ENCODE measurements around the gene SPATS2. TPM values are rescaled to one million over a fixed set of nuclear protein-coding genes. Genes with fewer than 3 reads are reported as not detected.

Gene SPATS2
- total and polyA plus RNA-seq, 2 donors (not counting 1 experiment from before 2014, with no cell fraction given) = 11.3 to 21.5 TPM

DNA sequence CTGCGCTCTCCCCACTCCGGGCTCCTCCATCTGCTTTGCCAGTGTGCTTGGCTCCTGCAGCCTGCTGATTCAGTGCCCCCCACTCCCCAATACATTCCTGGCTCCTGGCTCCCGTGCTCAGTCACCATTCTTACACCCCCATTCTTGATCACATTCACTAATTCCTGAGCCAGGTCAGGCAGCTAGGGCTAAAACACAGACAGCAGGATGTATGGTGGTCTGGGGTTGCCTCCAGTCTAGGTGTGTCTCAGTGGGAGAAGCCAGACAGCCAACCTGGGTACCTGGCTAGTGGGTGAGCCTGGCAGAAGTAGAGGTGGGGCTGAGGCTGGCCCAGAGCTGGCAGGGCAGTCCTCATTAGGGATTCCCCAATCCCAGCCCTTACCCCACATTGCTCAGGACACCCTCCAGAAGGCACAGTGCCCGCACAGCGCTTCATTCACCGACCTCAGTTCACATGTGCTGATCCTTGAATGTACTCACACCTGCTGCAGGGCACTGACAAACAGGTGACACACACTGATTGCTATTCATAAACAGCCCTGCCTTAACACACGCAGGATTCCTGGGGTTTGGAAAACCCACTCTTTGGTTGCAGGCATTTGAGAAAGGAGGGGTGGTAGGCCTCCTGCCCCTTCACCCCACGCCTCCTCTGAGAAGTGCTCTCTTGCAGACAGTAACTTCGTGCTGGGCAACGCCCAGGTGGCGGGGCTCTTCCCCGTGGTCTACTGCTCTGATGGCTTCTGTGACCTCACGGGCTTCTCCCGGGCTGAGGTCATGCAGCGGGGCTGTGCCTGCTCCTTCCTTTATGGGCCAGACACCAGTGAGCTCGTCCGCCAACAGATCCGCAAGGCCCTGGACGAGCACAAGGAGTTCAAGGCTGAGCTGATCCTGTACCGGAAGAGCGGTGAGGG, 173.2 kb downstream of the SPATS2 start:
- Histone ChIP-seq H3K79me2 (ENCODE audit: control insufficient read depth, insufficient read depth, low read length) (no peaks in the 10 kb centered on the region), H3K27ac (ENCODE audit: low read length in 2 of 2) (no peak overlapping the region), H3K9me3 (ENCODE audit: control extremely low read depth in 1 of 3, control insufficient read depth in 2 of 3, insufficient read depth in 1 of 3, low read length in 2 of 3) (peaks cover 0 to 9% (median 0%) of the 10 kb centered on the region in 3 donors), H3K4me2 (replicated peaks; ENCODE audit: low read depth, low read length, poor library complexity, severe bottlenecking) (peak overlapping the region; percentile 99), H3K9ac (ENCODE audit: low read length) (no peak overlapping the region), H3K27me3 (replicated peaks in 1 of 4; ENCODE audit: control extremely low read depth in 1 of 4, control insufficient read depth in 3 of 4, insufficient read depth in 4 of 4, low read length in 3 of 4) (peaks cover 0 to 47% (median 13%) of the 10 kb centered on the region in 4 experiments), H4K20me1 (ENCODE audit: control insufficient read depth, insufficient read depth, low read length, poor library complexity, severe bottlenecking) (no peaks in the 10 kb centered on the region), H2AFZ (ENCODE audit: insufficient read depth, low read depth, low read length, poor library complexity, severe bottlenecking) (no peak overlapping the region), H3K4me3 (ENCODE audit: control extremely low read depth in 1 of 5, extremely low read depth in 1 of 5, insufficient read depth in 1 of 5, low read depth in 2 of 5, low read length in 4 of 5) (no peak overlapping the region), H3K4me1 (ENCODE audit: control insufficient read depth in 2 of 2, insufficient read depth in 2 of 2, low read length in 2 of 2) (peaks cover 33 to 49% of the 10 kb centered on the region in 2 donors), H3K36me3 (replicated peaks in 1 of 2; ENCODE audit: control extremely low read depth in 1 of 2, control insufficient read depth in 1 of 2, extremely low read depth in 1 of 2, insufficient read depth in 2 of 2, low read length in 1 of 2) (no peaks in the 10 kb centered on the region)
- DNase-seq (peak; percentile 38), ATAC-seq (ENCODE audit: low read depth) (no peak)
- intact Hi-C loops (cut with micrococcal nuclease) = no loop called here
- peaks cover 44% of the 10 kb centered on the region for H3K4me1 Mint-ChIP-seq
- peak overlapping the region; percentile 59 for H3K27ac Mint-ChIP-seq
- peaks cover 35% of the 10 kb centered on the region for H3K27me3 Mint-ChIP-seq
- ChIA-PET CTCF (no interaction called here), POLR2A (no interaction called here)
- 73% methylated on average over 20 of the region's 21 CpGs for whole genome bisulfite sequencing (ENCODE audit: insufficient coverage)
- TF ChIP-seq EZH2 (IDR thresholded peaks at IDR 0.05; ENCODE audit: borderline replicate concordance, insufficient read depth, low read depth, low read length, poor library complexity, severe bottlenecking) = no peak
- TF ChIP-seq, protein P1, sequence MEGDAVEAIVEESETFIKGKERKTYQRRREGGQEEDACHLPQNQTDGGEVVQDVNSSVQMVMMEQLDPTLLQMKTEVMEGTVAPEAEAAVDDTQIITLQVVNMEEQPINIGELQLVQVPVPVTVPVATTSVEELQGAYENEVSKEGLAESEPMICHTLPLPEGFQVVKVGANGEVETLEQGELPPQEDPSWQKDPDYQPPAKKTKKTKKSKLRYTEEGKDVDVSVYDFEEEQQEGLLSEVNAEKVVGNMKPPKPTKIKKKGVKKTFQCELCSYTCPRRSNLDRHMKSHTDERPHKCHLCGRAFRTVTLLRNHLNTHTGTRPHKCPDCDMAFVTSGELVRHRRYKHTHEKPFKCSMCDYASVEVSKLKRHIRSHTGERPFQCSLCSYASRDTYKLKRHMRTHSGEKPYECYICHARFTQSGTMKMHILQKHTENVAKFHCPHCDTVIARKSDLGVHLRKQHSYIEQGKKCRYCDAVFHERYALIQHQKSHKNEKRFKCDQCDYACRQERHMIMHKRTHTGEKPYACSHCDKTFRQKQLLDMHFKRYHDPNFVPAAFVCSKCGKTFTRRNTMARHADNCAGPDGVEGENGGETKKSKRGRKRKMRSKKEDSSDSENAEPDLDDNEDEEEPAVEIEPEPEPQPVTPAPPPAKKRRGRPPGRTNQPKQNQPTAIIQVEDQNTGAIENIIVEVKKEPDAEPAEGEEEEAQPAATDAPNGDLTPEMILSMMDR (IDR thresholded peaks at IDR 0.05) = no peak
- H3K4me3 Mint-ChIP-seq = peak overlapping the region; percentile 69
- H3K9me3 Mint-ChIP-seq (ENCODE audit: insufficient read depth) = no peaks in the 10 kb centered on the region
